GM18498 (cell line): ENCODE measurements around the gene FAU.
"Not testable (repeated sequence)": the region's sequence is repeated elsewhere in the genome, so short reads cannot be mapped to it uniquely, and the experiment has no call there.

Experiments
- ATAC-seq: cut with Tn5 transposase; IDR thresholded peaks from one replicate; pipeline ENCODE4 v1.9.1; 2021; ENCODE audit warnings: mild to moderate bottlenecking, moderate library complexity; ENCODE audit not compliant: unreplicated experiment

FAU gene

DNA sequence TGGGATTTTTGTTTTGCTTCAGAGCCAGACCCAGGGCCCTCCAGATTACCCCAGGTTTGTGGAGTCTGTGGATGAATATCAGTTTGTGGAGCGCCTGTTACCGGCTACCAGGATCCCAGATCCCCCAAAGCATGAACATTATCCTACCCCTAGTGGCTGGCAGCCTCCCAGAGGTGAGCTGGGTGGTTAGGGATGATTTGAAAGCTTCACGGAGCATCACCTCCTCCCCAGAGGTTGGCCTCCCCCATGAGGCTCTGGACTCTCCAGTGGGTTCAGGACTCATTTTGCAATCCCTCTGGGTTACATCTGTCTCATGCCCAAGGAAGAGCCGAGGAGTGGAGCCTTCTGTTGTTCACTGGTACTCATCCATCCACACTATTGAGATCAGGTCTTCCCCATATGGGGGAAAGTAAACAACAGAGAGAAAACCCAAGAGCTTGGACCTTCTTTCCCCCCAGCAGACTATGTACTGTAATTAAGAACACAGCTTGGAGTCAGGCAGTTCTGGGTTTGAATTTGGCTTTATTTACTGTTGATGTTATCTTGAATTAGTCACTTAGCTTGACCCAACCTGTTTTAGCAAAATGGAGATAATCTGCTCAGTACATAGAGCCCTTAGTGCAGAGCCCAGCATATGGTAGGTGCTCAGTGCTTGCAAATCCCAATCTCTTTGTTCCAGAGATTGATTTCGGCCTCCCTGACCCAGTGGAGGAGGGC is 2.7 kb upstream of the FAU start:
- no peak for ATAC-seq

DNA sequence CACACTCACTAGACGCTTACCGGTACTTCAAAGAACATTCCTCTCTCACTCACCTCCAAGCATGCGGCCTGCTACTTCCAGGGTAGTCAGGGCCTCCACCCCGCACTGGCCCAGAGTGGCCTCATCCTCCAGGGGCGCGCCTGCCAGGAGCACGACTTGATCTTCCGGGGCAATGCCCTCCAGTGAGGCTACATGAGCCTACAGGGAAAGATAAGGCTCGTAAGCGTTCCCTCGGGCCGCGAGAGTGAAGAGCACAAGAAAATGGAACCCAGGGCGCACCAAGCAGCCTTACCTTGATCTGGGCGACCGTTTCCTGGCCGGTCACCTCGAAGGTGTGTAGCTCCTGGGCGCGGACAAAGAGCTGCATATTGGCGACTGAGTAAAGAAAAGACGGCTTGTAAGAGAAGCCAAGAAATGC is 478 bp downstream of the FAU start:
- ATAC-seq: no peak

DNA sequence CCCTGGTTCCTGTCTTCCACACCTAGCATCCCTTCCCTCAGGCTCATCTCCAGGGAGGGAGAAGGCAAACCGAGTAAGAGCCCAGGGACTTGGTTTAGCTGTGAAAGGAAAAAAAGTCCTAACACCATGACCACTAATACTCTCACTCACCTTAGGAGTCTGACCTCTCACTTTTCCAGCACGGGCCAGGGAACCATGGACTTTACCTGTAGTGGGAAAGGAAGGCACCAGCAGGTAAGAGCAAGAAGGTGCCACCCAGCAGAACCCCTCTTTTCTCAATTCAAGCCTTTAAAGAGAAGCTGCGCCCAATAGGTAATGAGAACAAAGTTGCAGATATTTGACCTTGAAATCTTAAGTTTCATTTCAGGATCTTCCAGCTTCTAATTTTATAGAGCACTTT is 1.1 kb downstream of the FAU start:
- ATAC-seq: no peak

DNA sequence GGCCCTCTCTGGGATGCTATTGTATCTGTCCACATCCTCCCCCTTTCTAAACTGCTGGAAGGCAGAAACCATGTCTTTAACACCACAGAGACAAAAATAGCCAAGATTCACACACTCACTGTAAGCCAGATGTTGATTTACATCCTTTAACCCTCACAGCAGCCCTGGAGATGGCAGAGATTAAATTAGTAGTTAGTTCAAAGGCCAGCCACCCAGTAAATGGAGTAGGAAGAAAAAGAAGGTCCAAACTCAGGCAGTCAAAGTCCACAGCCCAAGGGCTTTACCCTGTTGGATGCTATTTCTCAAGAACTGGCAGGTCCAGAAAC is 2.3 kb downstream of the FAU start:
- no peak for ATAC-seq

DNA sequence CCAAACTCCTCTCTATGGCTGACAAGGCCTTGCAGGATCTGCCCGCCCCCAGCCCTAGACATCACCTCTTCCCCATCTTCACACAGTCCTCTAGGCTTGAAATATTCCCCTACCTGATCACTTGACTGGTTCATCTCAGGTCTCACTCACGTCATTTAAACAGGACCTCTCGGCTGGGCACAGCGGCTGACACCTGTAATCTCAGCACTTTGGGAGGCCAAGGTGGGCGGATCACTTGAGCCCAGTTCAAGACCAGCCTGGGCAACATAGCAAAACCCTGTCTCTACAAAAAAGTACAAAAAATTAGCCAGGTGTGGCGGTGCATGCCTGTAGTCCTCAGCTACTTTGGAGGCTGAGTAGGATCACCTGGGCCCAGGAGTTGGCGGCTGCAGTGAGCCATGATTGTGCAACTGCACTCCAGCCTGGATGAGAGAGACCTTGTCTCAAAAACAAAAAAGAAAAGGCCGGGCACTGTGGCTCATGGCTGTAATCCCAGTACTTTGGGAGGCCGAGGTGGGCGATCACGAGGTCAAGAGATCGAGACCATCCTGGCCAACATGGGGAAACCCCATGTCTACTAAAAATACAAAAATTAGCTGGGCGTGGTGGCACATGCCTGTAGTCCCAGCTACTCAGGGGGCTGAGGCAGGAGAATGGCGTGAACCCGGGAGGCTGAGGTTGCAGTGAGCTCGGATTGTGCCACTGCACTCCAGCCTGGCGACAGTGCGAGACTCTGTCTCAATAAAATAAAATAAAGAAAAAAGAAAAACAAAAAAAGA is 2.9 kb downstream of the FAU start:
- not testable (repeated sequence) for ATAC-seq

DNA sequence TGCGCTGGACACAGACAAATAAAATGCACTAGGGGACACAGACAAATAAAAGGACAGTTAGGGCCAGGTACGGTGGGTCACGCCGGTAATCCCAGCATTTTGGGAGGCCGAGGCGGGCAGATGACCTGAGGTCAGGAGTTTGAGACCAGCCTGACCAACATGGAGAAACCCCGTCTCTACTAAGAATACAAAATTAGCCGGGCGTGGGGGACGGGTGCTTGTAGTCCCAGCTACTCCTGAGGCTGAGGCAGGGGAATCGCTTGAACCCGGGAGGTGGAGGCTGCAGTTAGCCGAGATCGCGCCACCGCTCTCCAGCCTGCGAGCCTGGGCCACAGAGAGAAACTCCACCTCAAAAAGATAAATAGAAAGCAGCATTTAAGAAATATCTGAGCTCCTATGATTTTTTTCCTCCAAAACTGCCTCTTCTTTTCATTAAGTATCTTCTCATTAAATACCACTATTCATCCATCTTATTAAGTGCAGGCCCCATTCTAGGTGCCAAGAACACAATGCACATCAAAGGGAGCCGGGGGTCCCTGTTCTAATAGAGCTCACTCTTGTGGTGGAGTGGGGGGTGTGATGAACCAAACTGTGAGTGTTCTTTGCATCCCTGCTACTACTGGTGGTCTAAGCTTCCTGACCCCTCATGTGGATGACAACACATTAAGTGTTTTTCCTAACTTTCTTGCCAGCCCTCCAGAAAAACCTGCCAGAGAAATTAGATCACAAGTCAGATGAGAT is 3.7 kb downstream of the FAU start:
- ATAC-seq: no peak

DNA sequence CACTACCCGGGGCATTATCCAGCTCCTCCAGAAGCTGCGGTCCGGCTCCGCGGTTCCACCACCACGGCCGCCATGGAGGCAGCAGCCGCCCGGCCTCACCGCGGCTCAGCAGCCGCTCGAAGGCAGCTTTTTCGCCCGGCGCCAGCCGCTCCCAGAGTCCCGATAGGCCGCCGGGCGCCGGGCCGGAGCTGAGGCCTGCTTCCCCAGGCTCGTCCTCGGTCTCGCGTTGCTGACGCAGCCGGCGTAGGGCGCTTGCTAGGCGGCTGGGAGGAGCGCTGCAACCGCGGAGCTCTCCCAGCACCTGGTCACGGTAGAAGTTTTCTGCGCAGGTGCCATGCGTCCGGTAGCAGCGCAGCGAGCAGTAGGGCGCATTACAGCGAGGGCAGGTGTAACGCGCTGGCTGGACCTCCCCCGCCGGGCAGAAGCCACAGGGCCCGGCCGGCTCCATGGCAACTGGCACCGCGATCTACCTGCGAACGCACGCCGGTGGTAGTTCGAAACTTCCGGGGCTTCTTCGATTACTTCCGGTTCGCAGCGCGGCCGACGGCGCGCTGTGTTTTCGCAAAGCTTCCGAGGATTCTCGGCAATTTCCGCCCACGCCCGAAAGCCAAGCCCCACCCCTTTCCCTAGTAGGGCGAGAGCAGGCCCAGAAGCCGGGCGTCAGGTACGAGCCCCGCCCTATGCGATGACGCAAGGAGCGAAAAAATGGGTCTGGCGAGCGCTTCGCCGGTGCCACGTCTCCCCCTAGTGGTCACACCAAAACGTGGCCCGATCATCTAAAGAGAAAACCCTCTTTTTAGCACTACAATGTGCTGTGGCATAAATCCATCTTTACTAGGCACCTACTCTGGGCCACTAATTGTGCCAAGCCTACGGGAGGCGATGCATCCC is 4.5 kb downstream of the FAU start, which contains the start of gene ZNHIT2:
Gene ZNHIT2 (minus strand): TSS at position 496 of the 891 bp plus-strand sequence. CDS start 48 bp downstream, at position 448.
- ATAC-seq: peak; percentile 64

DNA sequence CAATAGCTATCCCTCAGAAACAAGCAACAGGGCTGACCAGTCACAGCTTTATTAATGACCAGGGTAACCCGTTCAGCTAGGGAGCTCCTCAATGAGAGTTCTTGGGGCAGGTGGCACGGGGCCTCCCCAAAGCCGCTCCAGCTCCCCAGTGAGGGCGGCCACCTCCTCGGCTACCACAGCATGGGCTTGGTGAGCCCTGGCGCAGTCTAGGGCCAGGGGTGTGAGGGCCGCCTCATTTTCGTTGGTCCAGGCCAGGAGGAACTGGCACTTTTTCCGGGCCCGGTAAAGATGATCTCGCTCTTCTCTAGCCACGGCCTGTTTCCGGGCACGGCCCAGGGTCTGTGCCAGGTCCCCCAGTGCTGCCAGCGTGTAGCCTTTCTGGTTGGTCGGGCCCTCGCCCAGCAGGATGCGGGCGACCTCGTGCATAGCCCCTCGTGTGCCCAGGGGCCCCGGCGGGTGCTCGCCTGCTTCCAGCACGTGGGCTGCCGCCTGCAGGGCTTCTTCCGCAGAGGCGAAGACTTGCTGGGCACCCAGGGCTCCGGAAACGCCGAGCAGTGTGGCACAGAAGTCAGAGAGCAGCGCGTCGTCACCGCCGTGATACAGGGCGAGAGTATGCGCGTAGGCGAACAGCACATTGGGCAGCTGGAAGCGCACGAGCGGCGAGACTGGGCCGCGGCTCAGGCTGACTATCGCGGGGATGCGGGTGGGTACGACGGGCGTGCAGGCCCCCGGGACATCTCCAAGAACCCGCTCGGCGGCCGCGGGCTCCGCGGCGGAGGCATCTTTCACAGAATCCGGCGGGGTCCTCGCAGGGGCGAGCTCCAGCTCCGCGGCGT is 5.3 kb downstream of the FAU start:
- ATAC-seq: no peak

DNA sequence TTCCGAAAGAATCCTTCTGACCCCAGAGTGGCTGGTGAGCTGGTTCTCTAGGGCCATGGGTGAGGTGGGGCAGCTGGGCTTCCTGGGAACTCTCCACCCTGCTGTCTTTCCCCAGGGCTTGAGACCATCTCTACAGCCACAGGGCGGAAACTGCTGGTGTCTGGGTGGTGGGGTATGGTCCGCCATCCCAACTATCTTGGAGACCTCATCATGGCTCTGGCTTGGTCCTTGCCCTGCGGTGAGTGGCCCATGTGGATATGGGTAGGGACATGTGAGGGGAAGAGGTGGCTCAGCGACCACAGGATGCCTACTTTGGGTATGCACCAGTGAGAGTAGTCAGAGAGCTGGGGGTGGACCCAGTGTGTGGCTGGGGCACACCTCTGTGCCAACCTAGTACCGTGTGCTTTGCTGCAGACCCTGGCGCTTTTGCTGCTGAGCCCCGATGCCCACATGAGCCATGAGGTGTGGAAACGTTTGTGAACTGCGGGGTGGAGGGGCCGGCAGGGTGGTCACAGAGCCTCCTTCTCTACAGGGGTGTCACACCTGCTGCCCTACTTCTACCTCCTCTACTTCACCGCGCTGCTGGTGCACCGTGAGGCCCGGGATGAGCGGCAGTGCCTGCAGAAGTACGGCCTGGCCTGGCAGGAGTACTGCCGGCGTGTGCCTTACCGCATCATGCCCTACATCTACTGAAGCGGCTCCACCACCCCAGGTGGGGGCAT is 6.4 kb downstream of the FAU start:
- no peak for ATAC-seq

DNA sequence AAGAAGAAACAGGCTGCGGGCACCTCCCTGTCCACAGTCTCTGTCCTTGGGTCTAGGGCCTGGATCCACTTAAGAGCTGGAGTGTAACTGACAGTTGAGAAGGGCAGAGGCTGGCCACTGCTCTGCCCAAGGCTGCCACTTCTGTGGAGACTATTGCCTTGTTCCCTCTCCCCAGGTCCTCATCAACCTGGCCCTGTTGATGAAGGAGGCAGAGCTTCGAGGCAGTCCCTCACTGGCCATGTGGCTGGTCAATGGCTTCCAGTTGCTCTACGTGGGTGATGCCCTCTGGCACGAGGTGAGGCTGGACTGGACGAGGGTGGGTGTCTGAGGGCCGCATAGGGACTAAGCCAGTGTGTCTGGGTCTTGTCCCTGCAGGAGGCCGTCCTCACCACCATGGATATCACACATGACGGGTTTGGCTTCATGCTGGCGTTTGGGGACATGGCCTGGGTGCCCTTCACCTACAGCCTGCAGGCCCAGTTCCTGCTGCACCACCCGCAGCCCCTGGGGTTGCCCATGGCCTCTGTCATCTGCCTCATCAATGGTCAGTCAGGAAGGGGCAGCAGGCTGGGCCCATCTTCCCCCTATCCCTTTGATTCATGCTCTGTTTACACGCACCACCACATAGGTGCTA is 7.3 kb downstream of the FAU start:
- ATAC-seq: no peak

DNA sequence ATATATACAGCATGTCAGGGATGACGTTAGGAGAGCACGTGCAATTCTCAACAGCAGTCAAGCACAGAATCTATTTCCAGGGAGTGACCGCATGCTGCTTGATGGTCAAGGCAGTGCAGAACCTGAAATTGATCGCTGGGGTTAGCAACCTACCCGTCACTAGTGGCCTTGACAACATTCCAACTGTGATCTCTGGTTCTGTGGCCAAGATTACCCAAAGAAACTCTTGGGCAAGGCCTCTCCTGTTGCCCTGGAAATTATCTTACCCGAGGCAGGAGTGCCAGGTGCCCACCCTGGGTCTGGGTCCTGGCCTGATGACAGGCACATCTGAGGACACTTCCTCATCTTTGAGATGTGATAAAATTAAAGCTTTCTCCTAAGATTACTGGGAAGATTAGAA is 8.1 kb downstream of the FAU start:
- no peak for ATAC-seq

DNA sequence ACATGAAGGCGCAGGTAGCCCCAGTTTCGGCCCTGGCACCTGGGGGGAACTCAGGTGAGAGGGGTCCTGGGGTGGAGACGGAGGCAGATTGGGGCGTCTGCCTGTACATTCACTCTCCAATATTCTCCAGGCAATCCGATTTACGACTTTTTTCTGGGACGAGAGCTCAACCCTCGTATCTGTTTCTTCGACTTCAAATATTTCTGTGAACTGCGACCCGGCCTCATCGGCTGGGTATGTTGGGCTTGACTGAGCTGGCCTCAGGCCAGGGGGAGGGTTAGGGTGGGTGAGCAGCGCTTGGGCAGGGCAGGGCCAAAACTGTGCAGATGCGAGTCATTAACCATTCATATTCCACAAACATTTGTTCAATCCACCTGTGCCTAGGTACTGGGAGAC is 8.6 kb downstream of the FAU start:
- no peak for ATAC-seq

DNA sequence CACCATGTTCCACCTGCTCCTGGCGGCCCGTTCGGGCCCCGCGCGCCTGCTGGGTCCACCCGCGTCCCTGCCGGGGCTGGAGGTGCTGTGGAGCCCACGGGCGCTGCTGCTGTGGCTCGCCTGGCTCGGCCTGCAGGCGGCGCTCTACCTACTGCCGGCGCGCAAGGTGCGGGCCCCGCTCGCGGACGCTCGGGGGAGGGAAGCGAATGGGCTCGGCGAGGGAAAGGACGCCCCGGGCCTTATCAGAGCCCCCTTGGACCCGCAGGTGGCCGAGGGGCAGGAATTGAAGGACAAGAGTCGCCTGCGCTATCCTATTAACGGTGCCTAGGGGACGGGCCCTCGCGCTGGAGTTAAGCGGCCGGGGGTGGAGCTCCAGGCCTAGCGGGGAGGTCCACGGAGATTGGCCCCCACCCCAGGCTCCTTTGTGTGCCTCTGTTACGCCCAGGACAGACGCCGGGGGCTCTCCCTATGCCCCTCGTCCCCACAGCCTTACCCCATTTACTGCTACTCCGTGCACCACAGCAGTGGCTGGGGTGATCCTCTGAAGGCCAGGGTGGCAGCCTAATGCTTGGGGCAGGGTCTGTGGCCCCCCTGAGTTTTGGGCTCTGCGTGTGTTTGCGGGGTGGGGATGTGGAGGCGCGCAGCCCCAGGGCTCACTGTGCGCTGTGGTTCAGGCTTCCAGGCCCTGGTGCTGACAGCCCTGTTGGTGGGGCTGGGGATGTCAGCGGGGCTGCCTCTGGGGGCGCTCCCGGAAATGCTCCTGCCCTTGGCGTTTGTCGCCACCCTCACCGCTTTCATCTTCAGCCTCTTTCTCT is 9.2 kb downstream of the FAU start:
- ATAC-seq: peak; percentile 33

DNA sequence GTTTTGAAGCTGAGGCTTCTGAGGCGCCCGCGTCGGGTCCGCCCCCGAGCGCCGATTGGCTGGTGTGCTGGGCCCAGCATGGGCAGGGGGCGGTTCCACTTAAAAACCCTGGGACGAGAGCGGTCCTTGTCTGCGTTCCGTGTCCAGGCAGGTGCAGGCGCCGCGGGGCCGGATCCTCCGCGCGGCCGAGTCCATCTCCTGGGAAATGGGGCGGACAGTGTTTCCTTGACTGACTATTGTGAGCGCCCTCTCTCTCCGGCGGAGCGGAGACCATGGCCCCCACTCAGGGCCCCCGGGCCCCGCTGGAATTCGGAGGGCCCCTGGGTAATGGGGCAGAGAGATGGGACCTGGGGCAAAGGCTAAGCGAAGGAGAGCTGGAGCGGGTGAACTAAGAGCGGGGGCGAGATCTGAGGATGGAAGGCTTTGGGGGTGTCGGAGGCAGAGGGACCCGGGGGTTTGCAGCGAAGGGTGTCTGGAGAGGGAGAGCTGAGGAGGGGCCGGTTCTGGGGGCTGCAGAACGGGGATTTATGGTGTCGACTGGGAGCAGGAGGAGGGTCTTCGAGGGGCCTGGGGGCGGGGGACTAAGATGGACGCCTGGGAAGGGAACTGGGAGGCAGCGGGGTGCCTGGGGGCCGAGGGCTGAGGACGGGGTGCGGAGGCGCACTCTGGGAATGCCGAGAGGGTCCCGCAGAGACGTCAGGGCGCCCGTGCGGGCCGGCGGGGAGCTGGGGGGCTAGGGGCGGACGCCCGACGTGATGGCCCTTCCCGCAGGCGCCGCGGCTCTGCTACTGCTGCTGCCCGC is 10.0 kb downstream of the FAU start, which contains the start of gene TM7SF2:
Gene TM7SF2 (plus strand): TSS at position 129 of the 802 bp plus-strand sequence. CDS start 144 bp downstream, at position 273.
- ATAC-seq: peak; percentile 69

DNA sequence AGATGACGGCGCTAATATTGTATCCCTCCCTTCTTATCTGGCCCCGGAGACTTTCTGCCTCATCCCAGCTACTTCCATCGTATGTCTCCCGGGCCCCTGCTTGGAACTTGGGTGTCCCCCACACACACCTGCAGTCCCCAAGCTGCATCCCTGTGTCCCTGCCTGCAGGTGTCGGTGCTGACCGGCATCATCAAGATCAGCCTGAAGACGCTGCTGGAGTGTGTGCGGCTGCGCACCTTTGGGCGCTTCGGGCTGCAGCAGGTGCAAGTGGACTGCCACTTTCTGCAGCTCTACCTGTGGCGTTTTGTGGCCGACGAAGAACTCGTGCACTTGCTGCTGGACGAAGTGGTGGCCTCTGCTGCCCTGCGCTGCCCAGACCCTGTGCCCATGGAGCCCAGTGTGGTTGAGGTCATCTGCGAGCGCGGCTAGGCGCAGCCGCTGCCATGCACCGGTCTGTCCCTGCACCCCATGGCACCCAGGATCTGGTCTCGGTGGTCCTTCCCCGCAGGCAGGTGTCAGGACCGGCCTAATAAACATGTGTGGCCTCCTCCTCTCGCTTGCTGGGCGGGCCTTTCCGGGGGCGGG is 10.7 kb downstream of the FAU start:
- ATAC-seq: no peak

DNA sequence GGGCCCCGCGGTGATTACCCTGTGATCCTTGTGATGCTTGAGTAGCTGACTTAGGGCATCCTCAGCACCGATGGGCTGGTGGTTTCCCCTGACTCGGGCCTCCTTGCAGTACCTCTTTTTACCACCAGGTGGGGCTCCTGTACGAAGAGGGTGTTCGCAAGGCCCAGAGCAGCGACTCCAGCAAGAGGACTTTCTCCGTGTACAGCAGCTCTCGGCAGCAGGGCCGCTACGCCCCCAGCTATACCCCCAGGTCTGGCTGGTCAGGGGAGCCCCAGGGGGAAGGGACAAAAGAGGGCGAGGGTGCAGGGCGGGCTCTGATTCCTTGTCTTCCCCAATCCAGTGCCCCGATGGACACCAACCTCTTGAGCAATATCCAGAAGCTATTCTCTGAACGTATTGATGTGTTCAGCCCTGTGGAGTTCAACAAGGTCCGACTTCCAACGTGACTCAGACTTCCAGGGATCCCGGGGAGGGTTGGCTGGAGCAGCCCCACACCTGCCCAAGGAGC is 11.5 kb downstream of the FAU start:
- no peak for ATAC-seq
